ENCODE results near the gene TGFBR3. TPM values are rescaled to one million over a fixed set of nuclear protein-coding genes. Genes with fewer than 3 reads are reported as not detected.

The TGFBR3 gene
- total RNA-seq, 1 experiment from 2014 or later: 12.2 TPM

DNA sequence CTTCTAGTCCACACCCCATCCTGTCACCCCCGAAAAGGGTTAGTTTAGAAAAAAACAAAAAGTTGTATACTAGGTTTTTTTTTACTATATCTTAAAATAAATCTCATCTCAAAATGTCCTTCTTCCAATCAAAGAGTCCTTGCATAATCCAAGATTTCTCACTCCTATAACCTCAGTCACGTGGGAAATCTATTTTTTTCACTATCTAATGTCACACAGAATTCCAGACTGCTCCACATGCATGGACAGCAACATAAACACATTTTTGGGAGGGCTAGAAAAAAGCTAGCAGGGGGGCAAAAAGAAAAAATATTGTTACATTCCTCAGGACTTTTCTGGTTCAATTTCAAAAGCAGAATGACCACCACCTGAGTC, 39.3 kb downstream of the TGFBR3 start:
- ChIA-PET CTCF (no interaction called here), POLR2A (no interaction called here)
- H3K4me3 ChIP-seq (ENCODE audit: low read depth, low read length): no peak overlapping the region
- Mint-ChIP-seq H3K4me1 (ENCODE audit: low read depth, unreplicated experiment) (no peaks in the 10 kb centered on the region), H3K4me3 (ENCODE audit: unreplicated experiment) (no peak overlapping the region), H3K27me3 (ENCODE audit: insufficient read depth, unreplicated experiment) (no peaks in the 10 kb centered on the region), H3K27ac (ENCODE audit: unreplicated experiment) (no peak overlapping the region), H3K9me3 (ENCODE audit: unreplicated experiment) (no peaks in the 10 kb centered on the region), H3K36me3 (ENCODE audit: insufficient read depth, unreplicated experiment) (peaks cover 6% of the 10 kb centered on the region)
- intact Hi-C loops (cut with micrococcal nuclease; ENCODE audit: unreplicated experiment): no loop called here
- TF ChIP-seq, protein P1, sequence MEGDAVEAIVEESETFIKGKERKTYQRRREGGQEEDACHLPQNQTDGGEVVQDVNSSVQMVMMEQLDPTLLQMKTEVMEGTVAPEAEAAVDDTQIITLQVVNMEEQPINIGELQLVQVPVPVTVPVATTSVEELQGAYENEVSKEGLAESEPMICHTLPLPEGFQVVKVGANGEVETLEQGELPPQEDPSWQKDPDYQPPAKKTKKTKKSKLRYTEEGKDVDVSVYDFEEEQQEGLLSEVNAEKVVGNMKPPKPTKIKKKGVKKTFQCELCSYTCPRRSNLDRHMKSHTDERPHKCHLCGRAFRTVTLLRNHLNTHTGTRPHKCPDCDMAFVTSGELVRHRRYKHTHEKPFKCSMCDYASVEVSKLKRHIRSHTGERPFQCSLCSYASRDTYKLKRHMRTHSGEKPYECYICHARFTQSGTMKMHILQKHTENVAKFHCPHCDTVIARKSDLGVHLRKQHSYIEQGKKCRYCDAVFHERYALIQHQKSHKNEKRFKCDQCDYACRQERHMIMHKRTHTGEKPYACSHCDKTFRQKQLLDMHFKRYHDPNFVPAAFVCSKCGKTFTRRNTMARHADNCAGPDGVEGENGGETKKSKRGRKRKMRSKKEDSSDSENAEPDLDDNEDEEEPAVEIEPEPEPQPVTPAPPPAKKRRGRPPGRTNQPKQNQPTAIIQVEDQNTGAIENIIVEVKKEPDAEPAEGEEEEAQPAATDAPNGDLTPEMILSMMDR (IDR thresholded peaks at IDR 0.05; ENCODE audit: insufficient read depth in 1 of 2, low read depth in 1 of 2, low read length in 1 of 2, severe bottlenecking in 1 of 2, unreplicated experiment in 1 of 2): no peak
- BruUV-seq (replicated peaks): no TSS peak
- no peak for DNase-seq
- H3K9me3 ChIP-seq: no peaks in the 10 kb centered on the region; the same call in 1 of the 2 replicates
- no peaks in the 10 kb centered on the region for H3K36me3 ChIP-seq (ENCODE audit: control insufficient read depth, insufficient read depth, low read length)
- H3K4me1 ChIP-seq: no peaks in the 10 kb centered on the region
- H3K27me3 ChIP-seq (replicated peaks; ENCODE audit: control insufficient read depth, insufficient read depth, low read length): no peaks in the 10 kb centered on the region

DNA sequence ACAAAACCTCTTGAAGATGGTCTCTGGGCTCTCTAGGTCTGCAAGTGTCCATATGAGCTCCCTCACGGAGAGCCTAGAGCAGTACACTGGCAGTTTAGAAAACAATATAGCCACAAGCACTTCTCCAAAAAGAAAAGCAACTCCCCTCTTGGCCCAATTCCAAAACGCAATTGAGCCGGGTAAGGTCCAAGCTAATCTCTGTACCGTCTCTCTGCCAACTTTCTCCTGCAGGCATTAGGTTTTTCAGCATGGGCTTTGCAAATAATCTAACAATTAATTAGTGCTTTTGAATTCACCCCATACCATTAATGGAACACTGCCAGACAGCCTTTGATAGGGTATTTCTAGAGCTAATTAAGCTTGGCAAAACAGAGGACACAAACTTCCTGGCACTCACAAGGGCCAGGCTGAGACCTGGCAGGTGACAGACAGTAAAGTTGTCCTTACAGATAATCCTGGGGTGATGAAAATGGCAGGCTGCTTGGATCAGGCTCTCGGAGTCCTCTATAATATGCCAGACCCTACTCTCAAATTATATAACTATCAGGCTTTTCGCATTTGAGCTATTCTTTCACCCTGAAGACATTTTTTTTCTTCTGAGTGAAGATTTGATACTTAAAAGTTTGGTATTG, 39.8 kb downstream of the TGFBR3 start:
- H3K4me3 ChIP-seq (ENCODE audit: low read depth, low read length): no peak overlapping the region
- Mint-ChIP-seq H3K27me3 (ENCODE audit: insufficient read depth, unreplicated experiment) (no peaks in the 10 kb centered on the region), H3K9me3 (ENCODE audit: unreplicated experiment) (no peaks in the 10 kb centered on the region), H3K36me3 (ENCODE audit: insufficient read depth, unreplicated experiment) (peaks cover 6% of the 10 kb centered on the region), H3K4me3 (ENCODE audit: unreplicated experiment) (no peak overlapping the region), H3K27ac (ENCODE audit: unreplicated experiment) (no peak overlapping the region), H3K4me1 (ENCODE audit: low read depth, unreplicated experiment) (no peaks in the 10 kb centered on the region)
- no TSS peak for BruUV-seq (replicated peaks)
- ChIA-PET CTCF (no interaction called here), POLR2A (no interaction called here)
- H3K9me3 ChIP-seq: no peaks in the 10 kb centered on the region; the same call in 1 of the 2 replicates
- H3K27me3 ChIP-seq (replicated peaks; ENCODE audit: control insufficient read depth, insufficient read depth, low read length): no peaks in the 10 kb centered on the region
- no peaks in the 10 kb centered on the region for H3K36me3 ChIP-seq (ENCODE audit: control insufficient read depth, insufficient read depth, low read length)
- TF ChIP-seq, protein P1 (IDR thresholded peaks at IDR 0.05; ENCODE audit: insufficient read depth in 1 of 2, low read depth in 1 of 2, low read length in 1 of 2, severe bottlenecking in 1 of 2, unreplicated experiment in 1 of 2): no peak
- no peaks in the 10 kb centered on the region for H3K4me1 ChIP-seq
- intact Hi-C loops (cut with micrococcal nuclease; ENCODE audit: unreplicated experiment): no loop called here
- no peak for DNase-seq

DNA sequence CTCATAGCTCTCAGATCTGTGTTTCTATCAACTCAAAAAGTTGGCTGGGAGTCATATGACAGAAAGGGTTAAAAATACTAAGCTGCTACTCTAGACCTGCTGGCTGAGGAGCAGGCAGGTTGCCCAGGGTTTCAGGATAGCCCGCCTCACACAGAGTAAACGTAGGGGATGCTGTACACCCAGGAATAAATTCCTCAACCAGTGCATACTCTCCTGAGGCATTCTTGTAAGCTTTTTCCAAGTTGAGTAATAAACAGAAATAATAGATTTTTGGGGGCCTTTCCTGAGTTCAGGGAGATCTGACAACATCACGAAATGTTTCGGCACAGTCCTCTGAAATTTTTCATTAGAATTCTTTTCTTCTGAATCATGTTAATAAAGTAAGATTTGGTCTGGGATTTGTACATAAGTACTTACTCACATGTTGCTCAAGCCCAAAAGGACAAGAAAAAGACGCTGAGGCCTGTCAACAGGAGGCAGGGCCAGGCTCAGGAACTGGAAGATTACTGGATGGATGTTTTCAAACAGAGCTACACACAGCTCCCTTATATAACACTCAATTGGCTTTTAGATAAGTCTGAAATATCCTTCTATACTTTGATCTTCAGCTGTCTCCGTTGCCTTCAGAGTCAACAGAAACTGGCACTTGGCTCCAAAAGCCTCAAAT, 41.0 kb downstream of the TGFBR3 start:
- Histone ChIP-seq H3K4me1 (no peaks in the 10 kb centered on the region), H3K27me3 (replicated peaks; ENCODE audit: control insufficient read depth, insufficient read depth, low read length) (no peaks in the 10 kb centered on the region), H3K4me3 (ENCODE audit: low read depth, low read length) (no peak overlapping the region), H3K9me3 (no peaks in the 10 kb centered on the region; the same call in 1 of the 2 replicates), H3K36me3 (ENCODE audit: control insufficient read depth, insufficient read depth, low read length) (no peaks in the 10 kb centered on the region)
- ChIA-PET CTCF (no interaction called here), POLR2A (no interaction called here)
- BruUV-seq (replicated peaks): no TSS peak
- Mint-ChIP-seq H3K36me3 (ENCODE audit: insufficient read depth, unreplicated experiment) (peaks cover 6% of the 10 kb centered on the region), H3K4me1 (ENCODE audit: low read depth, unreplicated experiment) (no peaks in the 10 kb centered on the region), H3K27me3 (ENCODE audit: insufficient read depth, unreplicated experiment) (no peaks in the 10 kb centered on the region), H3K4me3 (ENCODE audit: unreplicated experiment) (no peak overlapping the region), H3K27ac (ENCODE audit: unreplicated experiment) (no peak overlapping the region), H3K9me3 (ENCODE audit: unreplicated experiment) (no peaks in the 10 kb centered on the region)
- DNase-seq: no peak
- TF ChIP-seq, protein P1 (IDR thresholded peaks at IDR 0.05; ENCODE audit: insufficient read depth in 1 of 2, low read depth in 1 of 2, low read length in 1 of 2, severe bottlenecking in 1 of 2, unreplicated experiment in 1 of 2): no peak
- intact Hi-C loops (cut with micrococcal nuclease; ENCODE audit: unreplicated experiment): no loop called here
